ENCODE data around the gene CBY2. TPM values are rescaled to one million over a fixed set of nuclear protein-coding genes. Genes with fewer than 3 reads are reported as not detected.

CBY2 gene
- polyA plus RNA-seq, 1 donor from 2014 or later, result not detected

- peak overlapping the region in 1 of 4 donors; percentile 24 for H3K4me3 Mint-ChIP-seq
- H3K27ac Mint-ChIP-seq, result no peak overlapping the region
- peaks cover 2% of the 10 kb centered on the region for H3K27me3 Mint-ChIP-seq
- H3K36me3 Mint-ChIP-seq, result no peaks in the 10 kb centered on the region
- H3K9me3 Mint-ChIP-seq, result peaks cover 0 to 2% (median 0%) of the 10 kb centered on the region in 3 donors
- H3K4me1 Mint-ChIP-seq, result no peaks in the 10 kb centered on the region
Observed at GRCh38 chr13:45713106-45713690, 11.1 kb downstream of the CBY2 start.

GRCh38 chr13:45713721-45714120 is 11.6 kb downstream of the CBY2 start:
- H3K4me3 Mint-ChIP-seq, result no peak overlapping the region
- no peaks in the 10 kb centered on the region for H3K36me3 Mint-ChIP-seq
- H3K27ac Mint-ChIP-seq, result no peak overlapping the region
- no peaks in the 10 kb centered on the region for H3K4me1 Mint-ChIP-seq
- peaks cover 0 to 2% (median 0%) of the 10 kb centered on the region in 3 donors for H3K9me3 Mint-ChIP-seq
- peaks cover 2% of the 10 kb centered on the region for H3K27me3 Mint-ChIP-seq

- peaks cover 0 to 2% (median 0%) of the 10 kb centered on the region in 3 donors for H3K9me3 Mint-ChIP-seq
- no peaks in the 10 kb centered on the region for H3K4me1 Mint-ChIP-seq
- H3K4me3 Mint-ChIP-seq, result no peak overlapping the region
- H3K27me3 Mint-ChIP-seq, result peaks cover 2% of the 10 kb centered on the region
- no peaks in the 10 kb centered on the region for H3K36me3 Mint-ChIP-seq
- H3K27ac Mint-ChIP-seq, result no peak overlapping the region
Observed at GRCh38 chr13:45714170-45714569, 12.1 kb downstream of the CBY2 start.

GRCh38 chr13:45715351-45715750 is 13.2 kb downstream of the CBY2 start:
- Mint-ChIP-seq H3K4me3 (no peak overlapping the region), H3K4me1 (no peaks in the 10 kb centered on the region), H3K27me3 (peaks cover 2% of the 10 kb centered on the region), H3K9me3 (peaks cover 0 to 2% (median 0%) of the 10 kb centered on the region in 3 donors), H3K36me3 (no peaks in the 10 kb centered on the region), H3K27ac (no peak overlapping the region)

- Mint-ChIP-seq H3K27ac (no peak overlapping the region), H3K9me3 (peaks cover 0 to 2% (median 0%) of the 10 kb centered on the region in 3 donors), H3K4me1 (no peaks in the 10 kb centered on the region), H3K36me3 (no peaks in the 10 kb centered on the region), H3K27me3 (peaks cover 2% of the 10 kb centered on the region), H3K4me3 (no peak overlapping the region)
Observed at GRCh38 chr13:45717349-45717748, 15.2 kb downstream of the CBY2 start.

GRCh38 chr13:45718063-45718462 is 15.9 kb downstream of the CBY2 start:
- H3K4me3 Mint-ChIP-seq, result no peak overlapping the region
- H3K36me3 Mint-ChIP-seq, result no peaks in the 10 kb centered on the region
- no peak overlapping the region for H3K27ac Mint-ChIP-seq
- peaks cover 2% of the 10 kb centered on the region for H3K27me3 Mint-ChIP-seq
- H3K4me1 Mint-ChIP-seq, result no peaks in the 10 kb centered on the region
- H3K9me3 Mint-ChIP-seq, result peaks cover 0 to 2% (median 0%) of the 10 kb centered on the region in 3 donors

- Mint-ChIP-seq H3K27ac (no peak overlapping the region), H3K4me1 (no peaks in the 10 kb centered on the region), H3K27me3 (peaks cover 2% of the 10 kb centered on the region), H3K36me3 (no peaks in the 10 kb centered on the region), H3K4me3 (no peak overlapping the region), H3K9me3 (peaks cover 0 to 2% (median 0%) of the 10 kb centered on the region in 3 donors)
Observed at GRCh38 chr13:45718992-45719391, 16.9 kb downstream of the CBY2 start.

- Mint-ChIP-seq H3K9me3 (no peaks in the 10 kb centered on the region), H3K27ac (no peak overlapping the region), H3K36me3 (no peaks in the 10 kb centered on the region), H3K27me3 (peaks cover 4% of the 10 kb centered on the region), H3K4me3 (no peak overlapping the region), H3K4me1 (no peaks in the 10 kb centered on the region)
Observed at GRCh38 chr13:45721203-45721731, 19.1 kb downstream of the CBY2 start.

GRCh38 chr13:45723798-45724197 is 21.7 kb downstream of the CBY2 start:
- Mint-ChIP-seq H3K27me3 (peaks cover 2% of the 10 kb centered on the region), H3K4me1 (peaks cover 0 to 1% (median 0%) of the 10 kb centered on the region in 3 donors), H3K9me3 (no peaks in the 10 kb centered on the region), H3K27ac (no peak overlapping the region), H3K36me3 (no peaks in the 10 kb centered on the region), H3K4me3 (no peak overlapping the region)

- Mint-ChIP-seq H3K27ac (no peak overlapping the region), H3K27me3 (peaks cover 7% of the 10 kb centered on the region), H3K36me3 (no peaks in the 10 kb centered on the region), H3K4me1 (peaks cover 0 to 1% (median 0%) of the 10 kb centered on the region in 3 donors), H3K4me3 (no peak overlapping the region), H3K9me3 (no peaks in the 10 kb centered on the region)
Observed at GRCh38 chr13:45728759-45729158, 26.6 kb downstream of the CBY2 start.

- H3K36me3 Mint-ChIP-seq, result no peaks in the 10 kb centered on the region
- peaks cover 0 to 1% (median 0%) of the 10 kb centered on the region in 3 donors for H3K4me1 Mint-ChIP-seq
- H3K4me3 Mint-ChIP-seq, result no peak overlapping the region
- no peaks in the 10 kb centered on the region for H3K9me3 Mint-ChIP-seq
- no peak overlapping the region for H3K27ac Mint-ChIP-seq
- peaks cover 6% of the 10 kb centered on the region for H3K27me3 Mint-ChIP-seq
Observed at GRCh38 chr13:45731455-45731854, 29.3 kb downstream of the CBY2 start.

- Mint-ChIP-seq H3K27me3 (peaks cover 6% of the 10 kb centered on the region), H3K9me3 (no peaks in the 10 kb centered on the region), H3K27ac (no peak overlapping the region), H3K4me3 (no peak overlapping the region), H3K36me3 (no peaks in the 10 kb centered on the region), H3K4me1 (peaks cover 0 to 1% (median 0%) of the 10 kb centered on the region in 3 donors)
Observed at GRCh38 chr13:45732916-45733315, 30.8 kb downstream of the CBY2 start.

GRCh38 chr13:45733361-45733760 is 31.2 kb downstream of the CBY2 start:
- peaks cover 6% of the 10 kb centered on the region for H3K27me3 Mint-ChIP-seq
- no peak overlapping the region for H3K4me3 Mint-ChIP-seq
- no peak overlapping the region for H3K27ac Mint-ChIP-seq
- H3K4me1 Mint-ChIP-seq, result peaks cover 0 to 1% (median 0%) of the 10 kb centered on the region in 3 donors
- H3K9me3 Mint-ChIP-seq, result no peaks in the 10 kb centered on the region
- H3K36me3 Mint-ChIP-seq, result no peaks in the 10 kb centered on the region

- H3K27me3 Mint-ChIP-seq, result peaks cover 2% of the 10 kb centered on the region
- H3K4me3 Mint-ChIP-seq, result no peak overlapping the region
- H3K4me1 Mint-ChIP-seq, result no peaks in the 10 kb centered on the region
- H3K36me3 Mint-ChIP-seq, result no peaks in the 10 kb centered on the region
- H3K27ac Mint-ChIP-seq, result no peak overlapping the region
- H3K9me3 Mint-ChIP-seq, result no peaks in the 10 kb centered on the region
Observed at GRCh38 chr13:45737571-45738017, 35.5 kb downstream of the CBY2 start.

- Mint-ChIP-seq H3K27ac (no peak overlapping the region), H3K36me3 (no peaks in the 10 kb centered on the region), H3K9me3 (peaks cover 0 to 2% (median 0%) of the 10 kb centered on the region in 3 donors), H3K4me3 (no peak overlapping the region), H3K27me3 (no peaks in the 10 kb centered on the region), H3K4me1 (no peaks in the 10 kb centered on the region)
Observed at GRCh38 chr13:45742985-45743384, 40.9 kb downstream of the CBY2 start.

GRCh38 chr13:45744979-45745378 is 42.9 kb downstream of the CBY2 start:
- Mint-ChIP-seq H3K27me3 (no peaks in the 10 kb centered on the region), H3K9me3 (peaks cover 0 to 2% (median 0%) of the 10 kb centered on the region in 3 donors), H3K27ac (no peak overlapping the region), H3K4me3 (no peak overlapping the region), H3K36me3 (no peaks in the 10 kb centered on the region), H3K4me1 (no peaks in the 10 kb centered on the region)
